Measurements from ENCODE around the gene CMIP. TPM values are rescaled to one million over a fixed set of nuclear protein-coding genes. Genes with fewer than 3 reads are reported as not detected.

CMIP gene
- polyA plus RNA-seq, 3 donors: 0.85 to 61.9 (median 0.93) TPM

GRCh38 chr16:81494888-81495287 is 50.3 kb downstream of the CMIP start:
- Histone ChIP-seq H3K9ac (ENCODE audit: insufficient read depth, low read length, poor library complexity, severe bottlenecking) (peak overlapping the region; percentile 5), H3K9me3 (replicated peaks in 1 of 2; ENCODE audit: control insufficient read depth in 1 of 2, insufficient read depth in 1 of 2, low read length in 2 of 2) (no peaks in the 10 kb centered on the region), H3K79me2 (ENCODE audit: insufficient read depth, low read length) (peaks cover 100% of the 10 kb centered on the region), H3K36me3 (replicated peaks in 1 of 2; ENCODE audit: control insufficient read depth in 1 of 2, insufficient read depth in 2 of 2, low read length in 2 of 2) (peaks cover 0 to 6% of the 10 kb centered on the region in 2 donors), H3K27me3 (ENCODE audit: control insufficient read depth in 2 of 2, insufficient read depth in 2 of 2, low read length in 2 of 2) (no peaks in the 10 kb centered on the region), H3K27ac (ENCODE audit: low read depth in 1 of 2, low read length in 2 of 2) (peak overlapping the region; percentile 46 to 72), H4K20me1 (ENCODE audit: insufficient read depth, low read length) (peaks cover 100% of the 10 kb centered on the region), H3K4me3 (replicated peaks in 1 of 3; ENCODE audit: low read depth in 2 of 3, low read length in 3 of 3) (peak overlapping the region in 1 of 3 experiments; percentile 39), H2AFZ (ENCODE audit: insufficient read depth, low read depth, low read length, poor library complexity, severe bottlenecking) (no peak overlapping the region), H3K4me1 (ENCODE audit: control insufficient read depth in 1 of 2, insufficient read depth in 2 of 2, low read length in 2 of 2) (peaks cover 87 to 100% of the 10 kb centered on the region in 2 donors), H3K4me2 (replicated peaks; ENCODE audit: extremely low read depth, low read length, poor library complexity, severe bottlenecking) (peak overlapping the region; percentile 56)
- Mint-ChIP-seq H3K9me3 (no peaks in the 10 kb centered on the region), H3K4me1 (peaks cover 94% of the 10 kb centered on the region), H3K27ac (peak overlapping the region; percentile 37 to 92 (median 81)), H3K27me3 (ENCODE audit: low read depth in 3 of 3) (peaks cover 0 to 1% (median 0%) of the 10 kb centered on the region in 3 donors), H3K4me3 (peak overlapping the region in 1 of 2 donors; percentile 48), H3K36me3 (peaks cover 33 to 53% of the 10 kb centered on the region in 2 donors)
- intact Hi-C loops (cut with micrococcal nuclease): loop anchor here (2.0 to 5.0 kb wide), 2 partner anchors 33 to 48 kb away; no protein-coding TSS in a partner anchor
- TF ChIP-seq CTCF (IDR thresholded peaks at IDR 0.05): no peak
- no peak for DNase-seq
- WGBS (ENCODE audit: insufficient coverage): 100% methylated on average over 2 of the region's 4 CpGs

GRCh38 chr16:81495321-81496234 is 51.0 kb downstream of the CMIP start:
- Mint-ChIP-seq H3K27me3 (ENCODE audit: low read depth in 3 of 3) (no peaks in the 10 kb centered on the region), H3K9me3 (peaks cover 0 to under 1% (median 0%) of the 10 kb centered on the region in 7 donors), H3K4me1 (peaks cover 92% of the 10 kb centered on the region), H3K36me3 (peaks cover 32 to 49% of the 10 kb centered on the region in 2 donors), H3K27ac (peak overlapping the region; percentile 41 to 92 (median 81)), H3K4me3 (peak overlapping the region; percentile 6 to 48)
- H4K20me1 ChIP-seq (ENCODE audit: insufficient read depth, low read length): peaks cover 100% of the 10 kb centered on the region
- H3K9me3 ChIP-seq (replicated peaks in 1 of 2; ENCODE audit: control insufficient read depth in 1 of 2, insufficient read depth in 1 of 2, low read length in 2 of 2): no peaks in the 10 kb centered on the region
- WGBS (ENCODE audit: insufficient coverage): 13% methylated on average over 15 of the region's 17 CpGs
- peaks cover 99% of the 10 kb centered on the region for H3K79me2 ChIP-seq (ENCODE audit: insufficient read depth, low read length)
- no peaks in the 10 kb centered on the region for H3K27me3 ChIP-seq (ENCODE audit: control insufficient read depth in 2 of 2, insufficient read depth in 2 of 2, low read length in 2 of 2)
- H3K4me2 ChIP-seq (replicated peaks; ENCODE audit: extremely low read depth, low read length, poor library complexity, severe bottlenecking): peak overlapping the region; percentile 56
- peak overlapping the region; percentile 46 to 72 for H3K27ac ChIP-seq (ENCODE audit: low read depth in 1 of 2, low read length in 2 of 2)
- peak; percentile 35 for TF ChIP-seq CTCF (IDR thresholded peaks at IDR 0.05)
- peak overlapping the region; percentile 5 for H3K9ac ChIP-seq (ENCODE audit: insufficient read depth, low read length, poor library complexity, severe bottlenecking)
- peak overlapping the region in 1 of 3 experiments; percentile 39 for H3K4me3 ChIP-seq (replicated peaks in 1 of 3; ENCODE audit: low read depth in 2 of 3, low read length in 3 of 3)
- intact Hi-C loops (cut with micrococcal nuclease): loop anchor here (2.0 to 5.0 kb wide), 2 partner anchors 33 to 49 kb away; no protein-coding TSS in a partner anchor
- no peak overlapping the region for H2AFZ ChIP-seq (ENCODE audit: insufficient read depth, low read depth, low read length, poor library complexity, severe bottlenecking)
- H3K4me1 ChIP-seq (ENCODE audit: control insufficient read depth in 1 of 2, insufficient read depth in 2 of 2, low read length in 2 of 2): peaks cover 84 to 100% of the 10 kb centered on the region in 2 donors
- peaks cover 0 to 6% of the 10 kb centered on the region in 2 donors for H3K36me3 ChIP-seq (replicated peaks in 1 of 2; ENCODE audit: control insufficient read depth in 1 of 2, insufficient read depth in 2 of 2, low read length in 2 of 2)
- DNase-seq: peak; percentile 55 to 61 (median 56)

Data from CD14-positive monocyte (primary cell).